HG03060 (cell line): ENCODE results near the gene STARD3NL.
A peak's percentile ranks its signal among the peaks of the same experiment; 100 is the strongest.
"Not testable (repeated sequence)": the region's sequence is repeated elsewhere in the genome, so short reads cannot be mapped to it uniquely, and the experiment has no call there.

Experiments
- ATAC-seq: cut with Tn5 transposase; IDR thresholded peaks from one replicate; pipeline ENCODE4 v1.9.1; 2021; ENCODE audit warnings: low read depth, moderate number of reproducible peaks; ENCODE audit not compliant: unreplicated experiment

STARD3NL gene

DNA sequence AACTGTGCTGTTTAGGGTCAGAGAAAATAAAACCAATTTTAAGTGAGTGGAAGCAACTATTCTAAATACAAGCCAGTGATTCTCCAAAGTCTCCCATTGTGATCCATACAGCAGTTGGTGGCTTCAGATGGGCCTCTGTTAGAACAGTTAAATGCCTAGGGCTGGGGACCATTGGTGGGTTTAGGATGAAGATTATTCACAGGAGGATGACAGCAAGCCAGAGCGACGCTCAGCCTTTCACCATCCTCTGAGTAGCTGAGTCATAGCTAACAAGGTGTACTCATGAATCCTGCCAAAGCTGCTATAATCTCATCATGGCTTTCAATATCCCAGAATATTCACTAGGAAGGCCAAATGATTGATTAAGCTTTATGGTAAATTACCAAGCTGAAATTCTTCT is 39.6 kb downstream of the STARD3NL start:
- ATAC-seq, result no peak

DNA sequence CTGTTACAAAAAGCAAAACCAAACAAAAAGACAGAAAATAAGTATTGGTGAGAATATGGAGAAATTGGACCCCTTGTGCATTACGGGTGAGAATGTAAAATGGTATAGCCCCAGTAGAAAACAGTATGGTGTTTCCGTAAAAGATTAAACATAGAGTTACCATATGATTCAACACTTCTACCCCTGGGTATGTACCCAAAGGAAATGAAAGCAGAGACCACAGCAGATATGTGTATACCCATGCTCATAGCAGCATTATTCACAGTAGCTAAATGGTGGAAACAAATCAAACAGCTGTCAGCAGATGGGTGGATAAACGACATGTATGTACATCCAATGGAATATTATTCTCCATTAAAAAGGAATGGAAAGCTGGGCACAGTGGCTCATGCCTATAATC is 42.4 kb downstream of the STARD3NL start:
- ATAC-seq, result no peak

DNA sequence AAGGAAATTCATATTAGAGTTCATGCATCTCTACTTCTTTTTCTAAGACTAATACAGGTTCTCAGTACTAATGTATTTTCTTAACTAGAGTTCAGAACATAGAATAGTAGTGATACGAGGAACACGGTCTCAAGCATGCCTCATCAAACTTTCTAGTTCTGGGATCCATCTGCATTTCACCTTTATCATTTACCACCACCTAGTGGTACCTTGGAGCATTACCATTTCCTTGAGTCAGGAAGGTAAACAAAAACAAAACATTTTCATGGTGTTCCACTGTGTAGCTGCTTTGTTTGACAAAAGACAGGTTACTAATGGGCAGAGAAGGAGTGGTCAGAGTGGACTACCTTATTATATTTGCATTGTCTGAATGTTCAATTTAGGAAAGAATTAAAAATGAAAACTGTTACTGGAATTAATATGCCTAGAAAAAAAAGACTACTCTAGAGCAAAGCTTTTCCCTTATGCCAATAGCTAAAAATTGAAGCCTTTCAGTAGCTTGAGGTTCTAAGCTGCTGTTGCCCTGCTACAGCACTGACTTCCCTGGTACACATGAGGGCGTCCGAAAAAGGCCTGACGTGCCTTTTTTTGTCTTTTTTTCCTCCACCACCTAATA is 44.5 kb downstream of the STARD3NL start:
- ATAC-seq, result no peak

DNA sequence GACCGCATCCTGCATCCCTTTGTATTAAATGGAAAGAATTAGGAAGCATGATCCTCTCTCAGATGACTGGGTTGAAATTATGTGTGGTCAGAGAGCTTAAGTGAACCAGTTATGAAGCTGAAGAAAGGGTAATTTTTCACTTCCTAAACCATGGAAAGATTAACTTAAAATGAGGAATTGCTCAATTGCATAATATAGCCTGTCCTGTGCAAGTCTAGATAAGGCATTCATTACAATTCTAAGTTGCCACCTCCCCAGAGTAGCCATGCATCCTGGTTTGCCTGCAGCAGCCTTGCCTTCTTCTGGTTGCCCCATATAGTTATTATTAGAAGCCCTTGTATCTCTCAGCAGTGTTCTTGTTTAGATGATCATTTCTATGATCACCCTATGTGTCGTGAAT is 45.3 kb downstream of the STARD3NL start:
- no peak for ATAC-seq

DNA sequence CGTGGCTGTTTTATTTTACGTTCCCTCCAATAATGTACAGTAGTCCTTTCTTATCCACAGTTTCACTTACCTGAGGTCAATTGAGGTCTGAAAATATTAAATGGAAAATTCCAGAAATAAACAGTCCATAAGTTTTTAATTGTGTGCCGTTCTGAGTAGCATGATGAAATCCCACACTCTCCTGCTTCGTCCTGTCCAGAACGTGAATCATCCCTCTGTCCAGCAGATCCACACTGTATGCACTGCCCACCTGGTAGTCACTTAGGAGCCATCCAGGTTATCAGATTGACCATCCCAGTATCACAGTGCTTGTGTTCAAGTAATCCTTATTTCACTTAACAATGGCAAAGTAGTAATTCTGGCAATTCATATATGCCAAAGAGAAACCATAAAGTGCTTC is 46.3 kb downstream of the STARD3NL start:
- no peak for ATAC-seq

DNA sequence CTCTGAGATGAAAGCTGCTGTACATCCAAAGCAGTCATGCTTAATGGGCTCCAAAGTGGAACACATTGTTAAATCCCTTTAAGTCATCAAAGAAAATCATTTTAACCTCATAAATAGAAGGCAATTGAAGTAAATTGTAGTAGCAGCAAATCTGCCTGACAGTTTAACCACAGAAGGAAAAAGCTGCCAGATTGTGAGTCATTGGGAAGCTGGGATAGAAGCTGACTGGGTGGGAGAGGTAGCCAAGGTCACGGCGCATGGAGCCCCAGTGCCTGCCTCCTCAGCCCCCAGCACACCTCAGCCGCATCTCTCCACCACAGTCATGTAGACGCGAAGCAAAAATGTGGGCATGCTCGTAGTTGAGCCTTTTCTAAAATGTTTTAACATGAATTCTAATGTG is 51.3 kb downstream of the STARD3NL start:
- no peak for ATAC-seq

DNA sequence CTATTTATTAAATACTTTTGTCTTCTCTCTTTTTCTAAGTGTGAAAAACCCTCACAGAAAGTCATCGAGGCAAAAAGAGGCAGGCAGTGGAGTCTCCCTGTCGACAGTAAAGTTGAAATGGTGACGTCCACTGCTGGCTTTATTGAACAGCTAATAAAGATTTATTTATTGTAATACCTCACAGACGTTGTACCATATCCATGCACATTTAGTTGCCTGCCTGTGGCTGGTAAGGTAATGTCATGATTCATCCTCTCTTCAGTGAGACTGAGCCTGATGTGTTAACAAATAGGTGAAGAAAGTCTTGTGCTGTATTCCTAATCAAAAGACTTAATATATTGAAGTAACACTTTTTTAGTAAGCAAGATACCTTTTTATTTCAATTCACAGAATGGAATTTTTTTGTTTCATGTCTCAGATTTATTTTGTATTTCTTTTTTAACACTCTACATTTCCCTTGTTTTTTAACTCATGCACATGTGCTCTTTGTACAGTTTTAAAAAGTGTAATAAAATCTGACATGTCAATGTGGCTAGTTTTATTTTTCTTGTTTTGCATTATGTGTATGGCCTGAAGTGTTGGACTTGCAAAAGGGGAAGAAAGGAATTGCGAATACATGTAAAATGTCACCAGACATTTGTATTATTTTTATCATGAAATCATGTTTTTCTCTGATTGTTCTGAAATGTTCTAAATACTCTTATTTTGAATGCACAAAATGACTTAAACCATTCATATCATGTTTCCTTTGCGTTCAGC is 52.0 kb downstream of the STARD3NL start:
- no peak for ATAC-seq

DNA sequence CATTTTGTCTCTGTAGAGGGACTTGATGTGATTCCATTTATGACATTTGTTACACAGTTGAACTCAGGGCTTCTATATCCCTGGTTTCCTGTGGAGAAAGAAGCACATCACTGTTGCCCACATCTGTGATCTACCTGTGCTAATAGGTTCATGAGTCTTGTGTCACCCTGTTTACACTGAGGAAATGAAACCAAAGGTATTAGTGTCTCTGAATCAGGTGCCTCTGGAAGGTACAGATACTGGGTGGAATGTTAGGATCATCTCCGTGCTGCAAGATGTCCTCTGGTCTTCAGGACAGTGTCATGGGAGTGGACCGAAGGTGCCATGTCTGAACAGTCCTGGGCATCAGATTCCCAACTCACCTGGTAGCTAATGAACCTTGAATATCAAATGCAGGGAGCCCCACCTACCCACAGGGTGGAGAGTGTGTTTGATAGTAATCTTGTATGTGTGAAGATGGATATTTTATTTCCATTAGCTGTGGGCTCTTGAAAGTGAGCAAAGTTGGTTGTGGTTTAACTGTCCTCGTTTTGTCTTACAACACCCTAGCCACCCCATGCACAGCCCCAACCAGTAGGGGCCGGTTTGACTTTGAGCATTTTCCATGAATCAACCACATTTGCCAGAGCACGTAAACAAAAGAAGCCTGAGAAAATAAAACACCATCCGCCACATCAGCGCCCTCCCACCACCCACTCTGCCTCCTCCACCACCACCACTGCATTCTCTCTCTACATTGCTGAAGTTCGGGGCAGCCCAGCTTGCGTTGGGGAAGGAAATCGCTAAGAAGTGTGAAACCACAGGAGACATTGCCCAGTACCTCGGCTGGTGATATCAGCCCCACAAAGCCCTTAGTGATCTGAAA is 54.7 kb downstream of the STARD3NL start:
- peak; percentile 85 for ATAC-seq

DNA sequence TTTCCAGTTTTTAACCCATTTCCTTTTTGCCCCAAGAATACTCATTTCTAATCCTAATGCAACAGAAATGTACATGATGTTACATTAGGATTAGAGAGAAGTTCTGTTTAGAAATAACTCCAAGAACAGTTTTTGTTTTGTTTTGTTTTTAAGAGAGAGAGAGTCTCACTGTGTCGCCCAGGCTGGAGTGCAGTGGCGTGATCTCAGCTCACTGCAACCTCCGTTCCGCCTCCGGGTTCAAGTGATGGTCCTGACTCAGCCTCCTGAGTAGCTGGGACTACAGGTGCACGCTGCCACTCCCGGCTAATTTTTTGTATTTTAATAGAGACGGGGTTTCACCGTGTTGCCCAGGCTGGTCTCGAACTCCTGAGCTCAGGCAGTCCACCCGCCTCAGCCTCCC is 56.7 kb downstream of the STARD3NL start:
- not testable (repeated sequence) for ATAC-seq

DNA sequence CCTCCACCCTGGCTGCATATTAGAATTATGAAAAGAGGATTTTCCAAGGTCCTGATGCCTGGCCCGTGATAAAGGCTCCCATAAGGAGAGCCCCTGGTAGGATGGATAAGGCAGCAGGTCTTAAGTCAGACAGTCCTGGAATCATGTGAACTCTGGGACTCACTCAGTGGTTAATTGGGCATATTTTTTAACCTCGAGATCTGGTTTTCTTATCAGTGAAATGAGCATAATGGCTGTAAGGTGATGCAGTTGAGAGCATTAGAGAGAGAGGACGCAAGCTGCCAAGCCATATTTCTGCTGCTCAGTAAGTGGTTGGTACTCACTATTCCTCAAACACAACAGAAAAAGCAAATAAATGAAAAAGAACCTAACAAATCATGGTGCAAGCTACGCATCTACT is 57.6 kb downstream of the STARD3NL start:
- no peak for ATAC-seq

DNA sequence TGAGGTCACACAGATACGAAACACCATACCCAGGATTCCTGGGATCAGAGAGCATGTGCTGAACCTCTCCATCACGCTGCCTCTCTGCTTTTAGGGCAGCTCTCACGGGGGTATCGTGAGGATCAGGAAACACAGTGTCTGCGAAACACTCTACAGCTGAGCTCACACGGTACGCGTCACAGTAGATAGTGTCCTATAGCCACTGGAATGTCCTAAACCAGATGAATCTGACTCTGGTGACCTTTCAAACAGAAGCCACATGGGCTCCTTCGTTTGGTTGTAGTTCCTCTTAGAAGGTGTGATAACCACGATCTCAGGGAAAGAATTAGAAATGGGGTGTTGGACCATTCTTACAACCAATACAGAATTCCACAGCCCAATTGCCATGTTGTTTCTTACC is 61.1 kb downstream of the STARD3NL start:
- ATAC-seq, result not testable (repeated sequence)

DNA sequence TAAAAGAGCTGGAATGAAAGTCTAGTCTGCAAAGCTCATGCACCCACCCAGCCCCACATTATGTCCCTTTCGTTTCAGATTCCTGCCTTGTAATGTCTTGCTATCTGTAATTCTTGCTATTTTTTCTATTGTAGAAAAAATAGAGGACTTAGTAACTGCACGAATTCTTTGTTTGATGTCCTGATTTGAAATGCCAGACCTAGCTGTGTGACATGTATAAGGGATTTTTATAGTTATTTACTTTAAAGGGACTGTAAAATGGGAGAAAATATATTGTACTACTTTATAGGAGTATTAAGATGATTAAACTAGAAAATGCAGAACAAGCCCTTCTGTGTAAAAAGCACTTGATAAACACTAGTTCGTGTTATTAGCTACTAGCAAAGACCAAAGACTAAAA is 63.0 kb downstream of the STARD3NL start:
- no peak for ATAC-seq

DNA sequence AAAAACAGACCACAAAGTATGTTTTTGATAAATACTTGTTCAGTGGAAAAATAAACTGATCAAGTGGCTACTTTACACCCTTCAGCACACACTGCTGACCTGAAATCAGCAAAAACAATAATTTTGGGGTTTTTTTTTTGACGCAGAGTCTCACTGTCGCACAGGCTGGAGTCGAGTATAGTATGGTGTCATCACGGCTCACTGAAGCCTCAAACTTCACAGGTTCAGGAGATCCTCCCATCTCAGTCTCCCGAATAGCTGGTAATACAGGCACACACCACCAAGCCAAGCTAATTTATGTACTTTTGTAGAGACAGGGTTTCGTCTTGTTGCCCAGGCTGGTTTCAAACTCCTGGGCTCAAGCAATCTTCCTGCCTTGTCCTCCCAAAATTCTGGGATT is 64.8 kb downstream of the STARD3NL start:
- ATAC-seq, result no peak

DNA sequence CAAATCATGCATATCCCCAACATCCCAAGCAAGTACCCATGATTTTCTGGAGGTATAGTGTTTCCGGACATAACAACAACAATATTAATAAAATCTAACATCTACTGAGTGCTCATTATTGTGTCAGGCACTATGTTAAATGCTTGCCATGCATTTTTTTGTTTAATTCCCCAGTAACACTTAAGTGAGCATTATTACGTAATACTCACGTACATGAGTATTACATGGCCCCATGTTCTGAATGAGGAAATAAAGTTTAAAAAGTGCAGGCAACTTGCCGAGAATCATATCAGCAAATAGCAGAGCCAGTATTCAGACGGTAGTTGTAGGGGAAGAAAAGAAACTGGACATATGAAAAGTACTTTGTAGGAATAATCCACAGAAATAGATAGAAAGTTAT is 65.3 kb downstream of the STARD3NL start:
- not testable (repeated sequence) for ATAC-seq

DNA sequence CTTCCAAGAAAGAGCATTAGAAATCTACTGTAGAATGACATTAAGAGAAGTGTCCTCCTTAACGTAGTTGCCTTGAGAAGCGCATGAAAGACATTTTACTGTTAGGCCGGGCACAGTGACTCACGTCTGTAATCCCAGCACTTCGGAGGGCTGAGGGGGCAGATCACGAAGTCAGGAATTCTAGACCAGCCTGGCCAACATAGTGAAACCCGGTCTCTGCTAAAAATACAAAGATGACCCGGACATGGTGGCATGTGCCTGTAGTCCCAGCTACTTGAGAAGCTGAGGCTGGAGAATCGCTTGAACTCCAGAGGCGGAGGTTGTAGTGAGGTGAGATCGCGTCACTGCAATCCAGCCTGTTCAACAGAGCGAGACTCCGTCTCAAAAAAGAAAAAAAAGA is 66.5 kb downstream of the STARD3NL start:
- no peak for ATAC-seq

DNA sequence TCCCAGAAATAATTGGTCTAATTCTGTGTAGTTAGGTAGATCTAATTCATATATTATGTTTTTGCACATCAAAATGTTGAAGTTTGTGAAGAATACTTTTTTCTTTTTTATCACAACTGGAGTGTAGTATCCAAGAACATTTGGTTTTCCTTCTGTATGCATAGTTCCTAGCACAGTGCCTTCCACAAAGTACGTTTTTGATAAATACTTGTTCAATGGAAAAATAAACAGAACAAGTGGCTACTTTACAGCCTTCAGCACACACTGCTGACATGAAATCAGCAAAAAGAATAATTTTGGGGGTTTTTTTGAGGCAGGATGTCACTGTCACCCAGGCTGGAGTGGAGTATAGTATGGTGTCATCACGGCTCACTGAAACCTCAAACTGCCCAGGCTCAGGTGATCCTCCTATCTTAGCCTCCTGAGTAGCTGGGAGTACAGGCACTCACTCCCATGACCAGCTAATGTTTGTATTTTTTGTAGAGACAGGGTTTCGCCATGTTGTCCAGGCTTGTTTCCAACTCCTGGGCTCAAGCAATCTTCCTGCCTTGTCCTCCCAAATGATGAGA is 67.4 kb downstream of the STARD3NL start:
- ATAC-seq, result no peak

DNA sequence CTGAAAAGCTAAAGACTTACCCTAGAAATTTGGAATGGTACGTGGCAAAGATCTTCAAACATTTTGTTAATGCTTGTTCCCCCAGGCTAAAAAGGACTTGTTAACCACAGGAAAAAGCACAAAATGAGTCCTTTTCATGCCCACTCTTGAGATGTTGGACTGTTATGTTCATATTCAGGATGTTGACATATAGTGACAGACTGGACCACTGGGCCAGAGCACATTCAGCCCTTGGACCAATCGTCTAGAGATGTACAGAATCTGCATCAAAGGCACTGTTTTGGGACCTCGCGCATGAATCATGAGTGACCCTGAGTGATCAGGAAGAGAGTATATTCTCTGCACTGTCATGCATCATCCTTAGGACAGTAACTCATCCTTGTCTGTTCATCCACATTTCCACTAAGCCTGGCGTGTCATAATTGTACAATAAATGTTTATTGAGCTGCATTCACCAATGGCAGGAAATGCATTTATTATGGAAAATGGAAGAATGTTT is 70.1 kb downstream of the STARD3NL start:
- ATAC-seq, result no peak

DNA sequence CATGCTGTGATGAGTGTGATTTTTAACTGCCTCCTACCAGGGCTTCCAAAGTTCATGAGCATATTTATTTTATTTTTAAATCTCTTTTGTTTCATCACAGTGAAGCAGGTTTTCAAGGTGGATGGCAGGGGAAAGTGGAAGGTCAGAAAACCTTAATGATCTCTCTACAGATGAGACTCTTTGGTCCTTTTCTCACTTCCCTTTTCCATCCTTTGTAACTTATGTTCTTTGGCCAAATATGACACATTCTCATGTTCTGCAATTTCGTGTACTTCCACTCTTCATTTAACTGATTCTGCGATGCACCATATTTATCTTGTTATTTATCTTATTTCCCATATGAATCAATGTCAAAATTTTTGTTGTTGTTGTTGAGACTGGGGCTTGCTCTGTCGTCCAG is 71.8 kb downstream of the STARD3NL start:
- ATAC-seq, result not testable (repeated sequence)

DNA sequence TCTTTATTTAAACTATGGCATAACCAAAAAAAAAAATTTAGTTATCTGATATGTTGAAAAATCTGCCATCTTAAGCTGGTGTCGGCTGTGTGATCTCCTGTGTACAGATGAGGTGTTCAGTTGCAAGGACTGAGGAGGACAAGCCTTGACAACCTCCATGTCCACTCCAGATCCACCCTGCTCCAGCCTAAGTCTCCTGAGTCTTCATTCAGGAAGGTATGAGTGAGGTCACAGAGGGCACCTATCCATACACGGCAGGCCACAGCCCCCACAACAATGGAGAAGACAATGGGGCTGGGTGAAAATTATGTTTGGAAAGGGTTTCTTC is 79.3 kb downstream of the STARD3NL start:
- ATAC-seq, result no peak

DNA sequence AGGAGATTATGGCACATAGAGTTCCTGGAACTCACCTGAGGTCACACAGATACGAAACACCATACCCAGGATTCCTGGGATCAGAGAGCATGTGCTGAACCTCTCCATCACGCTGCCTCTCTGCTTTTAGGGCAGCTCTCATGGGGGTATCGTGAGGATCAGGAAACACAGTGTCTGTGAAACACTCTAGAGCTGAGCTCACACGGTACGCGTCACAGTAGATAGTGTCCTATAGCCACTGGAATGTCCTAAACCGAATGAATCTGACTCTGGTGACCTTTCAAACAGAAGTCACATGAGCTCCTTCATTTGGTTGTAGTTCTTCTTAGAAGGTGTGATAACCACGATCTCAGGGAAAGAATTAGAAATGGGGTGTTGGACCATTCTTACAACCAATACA is 81.1 kb downstream of the STARD3NL start:
- ATAC-seq, result not testable (repeated sequence)

DNA sequence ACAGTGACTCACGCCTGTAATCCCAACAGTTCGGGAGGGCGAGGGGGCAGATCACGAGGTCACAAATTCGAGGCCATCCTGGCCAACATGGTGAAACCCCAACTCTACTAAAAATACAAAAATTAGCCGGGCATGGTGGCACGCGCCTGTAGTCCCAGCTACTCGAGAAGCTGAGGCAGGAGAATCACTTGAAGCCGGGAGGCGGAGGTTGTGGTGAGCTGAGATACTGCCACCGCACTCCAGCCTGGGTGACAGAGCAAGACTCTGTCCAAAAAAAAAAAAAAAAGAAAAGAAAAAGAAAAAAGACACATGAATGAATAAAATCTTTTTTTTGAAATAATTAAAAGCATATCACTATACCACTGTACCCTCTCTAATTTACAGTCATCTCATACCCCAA is 83.6 kb downstream of the STARD3NL start:
- not testable (repeated sequence) for ATAC-seq
